Measurements from ENCODE around the gene POLD4.

POLD4 gene

GRCh38 chr11:67303132-67303834, 50.1 kb downstream of the POLD4 start, which contains the start of gene SSH3:
SSH3 (plus strand) TSS chr11:67303530; CDS start chr11:67303626, 96 bp downstream.
- no peak for DNase-seq (ENCODE audit: low spot score)

GRCh38 chr11:67302571-67303131, 50.7 kb downstream of the POLD4 start:
- DNase-seq (ENCODE audit: low spot score) = no peak

GRCh38 chr11:67301951-67302516, 51.3 kb downstream of the POLD4 start:
- DNase-seq (ENCODE audit: low spot score) = no peak

GRCh38 chr11:67301313-67301921, 51.9 kb downstream of the POLD4 start:
- no peak for DNase-seq (ENCODE audit: low spot score)

Small RNA genes lying within 50 kb of the gene (small RNA-seq; reads per million reads assigned to genes)
- gene RN7SKP239 (0.03 to 1.5 reads per million in 2 experiments), gene RNU6-1238P (0 reads per million in 2 experiments)

Data from SK-N-DZ (cell line).